Small intestine (tissue), 7 donors: Measurements from ENCODE around the gene MVB12B. TPM values are rescaled to one million over a fixed set of nuclear protein-coding genes. Genes with fewer than 3 reads are reported as not detected.

Experiments used
- DNase-seq, 2 donors: peaks; one replicate each; pipeline versions ENCODE4 v3.0.0 to v3.0.0-alpha.2; 2013
- FAIRE-seq: peaks from 2 replicates; lab custom pipeline; 2012; peaks lifted over from hg19 to GRCh38; lab: Jason Lieb, UNC
- H3K27ac ChIP-seq, 3 donors: one replicate each; pipeline ENCODE4 v1.5.1; 2013; ENCODE audit warnings: low read length in 2 of 3, mild to moderate bottlenecking in 2 of 3, control low read depth in 1 of 3, inconsistent platforms in 1 of 3, low read depth in 1 of 3, moderate library complexity in 1 of 3
- H3K27me3 ChIP-seq, 3 donors: one replicate each; pipeline ENCODE4 v1.6.1; 2013; ENCODE audit warnings: low read length in 3 of 3, inconsistent platforms in 1 of 3; ENCODE audit not compliant: control insufficient read depth in 3 of 3, insufficient read depth in 3 of 3
- H3K36me3 ChIP-seq, 3 donors: one replicate each; pipeline ENCODE4 v1.6.1; 2013; ENCODE audit warnings: low read length in 3 of 3, inconsistent platforms in 1 of 3, low read depth in 1 of 3, mild to moderate bottlenecking in 1 of 3, moderate library complexity in 1 of 3; ENCODE audit not compliant: control insufficient read depth in 3 of 3, insufficient read depth in 2 of 3
- H3K4me1 ChIP-seq, 3 donors: one replicate each; pipeline ENCODE4 v1.6.1; 2013; ENCODE audit warnings: low read length in 2 of 3, inconsistent platforms in 1 of 3, low read depth in 1 of 3, mild to moderate bottlenecking in 1 of 3, moderate library complexity in 1 of 3; ENCODE audit not compliant: control insufficient read depth in 3 of 3, insufficient read depth in 2 of 3
- H3K4me3 ChIP-seq, 3 donors: one replicate each; pipeline ENCODE4 v1.5.1; 2013; ENCODE audit warnings: low read length in 3 of 3, control low read depth in 1 of 3, inconsistent platforms in 1 of 3, low read depth in 1 of 3, mild to moderate bottlenecking in 1 of 3, moderate library complexity in 1 of 3
- H3K9me3 ChIP-seq, 2 donors: one replicate each; pipeline ENCODE4 v1.6.1; 2013; ENCODE audit warnings: low read depth in 1 of 2, low read length in 1 of 2; ENCODE audit not compliant: control insufficient read depth in 2 of 2, insufficient read depth in 1 of 2
- WGBS, 3 donors: extraction: QIAGEN DNeasy Blood & Tissue Kit; methylation state at CpG; one replicate each; pipeline ENCODE4 v1.1.7; 2013; 5-methylcytosine and 5-hydroxymethylcytosine counted together
- polyA plus RNA-seq, 4 donors: library from polyadenylated mRNA; stranded (reverse) in 3 of 4; unstranded in 1 of 4; fragments of 200-250 nt in 3 of 4; fragments of 120-200 nt in 1 of 4; gene quantifications; one replicate each; pipeline versions ENCODE4 v1.2.1 to v1.2.3, GENCODE V29; 2013
- donor health status: healthy with polysubstance abuse.
- donor health status: control.
- donor health status: control.
- donor health status: Bipolar disorder and iron deficiency.
- donor health status: healthy.

Gene MVB12B
- polyA plus RNA-seq, 4 donors = 1.6 to 10.0 (median 4.2) TPM

DNA sequence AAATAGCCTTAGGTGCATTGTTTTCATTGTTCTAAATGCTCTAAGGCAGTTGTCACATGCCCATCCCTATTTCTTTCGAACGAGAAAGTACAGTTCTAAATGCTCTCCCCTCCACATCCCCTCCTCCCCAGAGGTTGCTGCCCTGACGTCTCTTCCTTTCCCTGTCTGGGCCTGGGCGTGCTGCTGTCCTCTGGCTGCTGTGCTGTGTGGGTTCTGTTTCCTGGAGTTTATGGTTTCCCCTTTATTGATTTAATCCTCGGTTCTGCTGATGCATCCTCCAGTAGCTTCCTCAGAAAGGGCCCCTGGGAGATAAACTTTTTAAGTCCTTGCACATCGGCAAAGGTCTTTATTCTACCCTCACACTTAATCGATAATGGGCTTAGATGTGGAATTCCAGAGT is 48.8 kb downstream of the MVB12B start:
- DNase-seq = peak in 1 of 2 donors; percentile 35
- WGBS, 3 donors = 34 to 62% (median 54%) methylated on average over 7 of the region's 7 CpGs
- Histone ChIP-seq H3K4me3 (no peak overlapping the region), H3K9me3 (no peaks in the 10 kb centered on the region), H3K36me3 (peaks cover 0 to 25% (median 0%) of the 10 kb centered on the region in 3 donors), H3K27me3 (no peaks in the 10 kb centered on the region), H3K27ac (no peak overlapping the region), H3K4me1 (peaks cover 0 to 24% (median 5%) of the 10 kb centered on the region in 3 donors)
- no peak for FAIRE-seq

DNA sequence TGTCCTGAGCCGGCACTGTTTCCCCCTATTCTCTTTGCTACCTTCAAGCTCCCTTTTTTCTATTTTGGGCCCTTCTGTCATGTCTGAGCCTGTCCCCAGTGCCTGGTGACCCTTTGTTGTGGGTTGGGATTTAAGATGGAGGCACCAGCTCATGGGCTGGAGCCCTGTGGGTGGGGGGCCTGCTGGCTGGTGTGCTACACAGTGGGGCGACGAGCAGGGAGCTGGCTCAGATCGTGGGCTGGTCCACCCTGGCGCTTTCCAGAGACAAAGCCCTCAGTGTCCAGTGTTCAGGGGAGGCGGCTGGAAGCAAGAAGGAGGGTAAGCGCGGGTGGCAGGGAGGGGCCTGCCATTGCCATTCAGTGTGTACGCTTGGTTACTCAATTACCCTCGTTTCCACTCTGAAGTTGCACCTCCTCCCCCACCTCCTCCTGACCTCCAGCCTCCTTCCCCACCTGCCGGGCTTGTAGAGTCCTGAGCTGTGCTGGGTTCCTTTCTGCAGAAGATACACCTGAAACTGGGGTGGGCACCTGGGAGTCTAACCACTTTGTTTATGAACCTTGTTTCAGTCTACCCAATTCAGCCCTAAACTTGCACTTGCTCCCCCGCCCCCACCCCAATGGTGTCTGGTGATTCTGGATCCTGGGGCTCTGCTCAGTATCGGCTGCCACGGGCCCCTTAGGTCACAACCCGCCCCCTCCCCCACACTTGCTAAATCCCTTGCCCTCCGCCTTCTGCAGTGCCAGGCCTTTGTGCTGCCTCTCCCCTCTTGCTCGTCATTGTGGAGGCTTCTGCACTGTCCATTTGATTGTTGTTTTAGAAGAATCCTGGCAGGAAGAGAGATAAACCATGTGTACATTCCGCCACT is 49.9 kb downstream of the MVB12B start:
- 72 to 81% (median 79%) methylated on average over 18 of the region's 18 CpGs for WGBS, 3 donors
- no peak for FAIRE-seq
- H3K4me3 ChIP-seq = no peak overlapping the region
- no peaks in the 10 kb centered on the region for H3K9me3 ChIP-seq
- H3K4me1 ChIP-seq = peaks cover 0 to 24% (median 5%) of the 10 kb centered on the region in 3 donors
- H3K27ac ChIP-seq = peak overlapping the region in 1 of 3 donors; percentile 36
- H3K27me3 ChIP-seq = no peaks in the 10 kb centered on the region
- peak in 1 of 2 donors; percentile 64 for DNase-seq
- peaks cover 0 to 24% (median 0%) of the 10 kb centered on the region in 3 donors for H3K36me3 ChIP-seq

DNA sequence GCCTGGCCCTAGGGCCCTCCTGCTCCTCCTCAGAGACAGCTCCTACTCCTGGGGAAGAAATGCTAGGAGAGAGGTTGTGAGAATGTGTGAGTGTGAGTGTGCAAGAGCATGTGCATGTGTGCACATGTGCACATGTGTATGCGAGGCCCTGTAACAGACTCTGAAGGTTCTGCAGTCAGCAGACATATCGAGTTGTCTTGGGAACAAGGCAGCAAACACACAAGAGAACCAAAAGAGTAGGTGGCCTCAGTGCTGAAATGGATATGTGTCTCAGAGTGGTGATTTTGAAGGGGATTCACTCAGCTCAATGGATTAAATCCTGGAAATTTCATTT is 50.5 kb downstream of the MVB12B start:
- Histone ChIP-seq H3K36me3 (peaks cover 0 to 26% (median 0%) of the 10 kb centered on the region in 3 donors), H3K4me3 (no peak overlapping the region), H3K27ac (no peak overlapping the region), H3K27me3 (no peaks in the 10 kb centered on the region), H3K4me1 (peaks cover 0 to 24% (median 5%) of the 10 kb centered on the region in 3 donors), H3K9me3 (no peaks in the 10 kb centered on the region)
- no peak for DNase-seq
- WGBS, 3 donors = 91 to 94% (median 91%) methylated on average over 2 of the region's 2 CpGs
- FAIRE-seq = no peak

DNA sequence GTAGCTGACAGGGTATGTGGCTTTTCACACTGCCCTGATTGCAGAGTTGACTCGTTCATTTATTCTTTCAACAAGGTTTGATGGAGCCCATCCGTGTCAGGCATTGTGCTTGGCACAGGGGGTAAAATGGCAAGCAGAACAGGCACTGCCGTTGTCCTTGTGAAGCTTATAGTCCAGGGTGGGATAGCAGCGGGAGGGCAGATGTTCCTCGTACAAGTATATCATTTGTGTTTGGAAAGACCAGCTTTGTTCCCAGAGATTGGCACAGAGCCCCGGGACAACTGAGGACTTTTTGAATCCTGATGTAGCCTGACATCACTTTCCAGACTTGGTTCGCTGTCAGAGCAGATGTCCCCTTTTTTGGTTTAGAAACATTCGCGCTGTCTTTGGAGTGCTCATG is 50.9 kb downstream of the MVB12B start:
- Histone ChIP-seq H3K27me3 (no peaks in the 10 kb centered on the region), H3K4me3 (no peak overlapping the region), H3K36me3 (peaks cover 0 to 29% (median 0%) of the 10 kb centered on the region in 3 donors), H3K4me1 (peaks cover 0 to 24% (median 5%) of the 10 kb centered on the region in 3 donors), H3K27ac (no peak overlapping the region), H3K9me3 (no peaks in the 10 kb centered on the region)
- no peak for DNase-seq
- no peak for FAIRE-seq
- WGBS, 3 donors = 80 to 91% (median 85%) methylated on average over 9 of the region's 9 CpGs

DNA sequence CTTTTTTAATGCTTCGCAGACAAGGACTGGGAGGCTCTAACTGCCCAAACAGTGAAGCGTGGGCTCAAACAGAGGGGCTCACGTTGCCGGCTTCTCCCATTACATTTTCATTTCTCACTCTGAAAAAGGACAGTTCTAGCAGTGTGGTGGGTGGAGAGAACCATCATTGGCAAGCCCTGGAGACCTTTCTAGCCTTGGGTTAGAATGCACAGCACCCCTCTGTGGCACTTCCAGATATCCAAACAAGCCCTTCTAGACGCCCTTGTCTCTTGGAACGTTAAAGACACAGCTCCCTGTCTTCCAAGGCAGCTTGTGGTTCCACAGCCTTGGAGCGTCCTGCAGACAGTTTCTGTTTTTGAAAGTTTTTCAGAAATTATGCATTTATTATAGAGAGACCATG is 52.1 kb downstream of the MVB12B start:
- H3K4me3 ChIP-seq = no peak overlapping the region
- DNase-seq (no peak), FAIRE-seq (no peak)
- H3K36me3 ChIP-seq = peaks cover 0 to 32% (median 0%) of the 10 kb centered on the region in 3 donors
- no peaks in the 10 kb centered on the region for H3K9me3 ChIP-seq
- peaks cover 0 to 24% (median 5%) of the 10 kb centered on the region in 3 donors for H3K4me1 ChIP-seq
- 84 to 91% (median 84%) methylated on average over 7 of the region's 7 CpGs for WGBS, 3 donors
- no peaks in the 10 kb centered on the region for H3K27me3 ChIP-seq
- H3K27ac ChIP-seq = no peak overlapping the region

DNA sequence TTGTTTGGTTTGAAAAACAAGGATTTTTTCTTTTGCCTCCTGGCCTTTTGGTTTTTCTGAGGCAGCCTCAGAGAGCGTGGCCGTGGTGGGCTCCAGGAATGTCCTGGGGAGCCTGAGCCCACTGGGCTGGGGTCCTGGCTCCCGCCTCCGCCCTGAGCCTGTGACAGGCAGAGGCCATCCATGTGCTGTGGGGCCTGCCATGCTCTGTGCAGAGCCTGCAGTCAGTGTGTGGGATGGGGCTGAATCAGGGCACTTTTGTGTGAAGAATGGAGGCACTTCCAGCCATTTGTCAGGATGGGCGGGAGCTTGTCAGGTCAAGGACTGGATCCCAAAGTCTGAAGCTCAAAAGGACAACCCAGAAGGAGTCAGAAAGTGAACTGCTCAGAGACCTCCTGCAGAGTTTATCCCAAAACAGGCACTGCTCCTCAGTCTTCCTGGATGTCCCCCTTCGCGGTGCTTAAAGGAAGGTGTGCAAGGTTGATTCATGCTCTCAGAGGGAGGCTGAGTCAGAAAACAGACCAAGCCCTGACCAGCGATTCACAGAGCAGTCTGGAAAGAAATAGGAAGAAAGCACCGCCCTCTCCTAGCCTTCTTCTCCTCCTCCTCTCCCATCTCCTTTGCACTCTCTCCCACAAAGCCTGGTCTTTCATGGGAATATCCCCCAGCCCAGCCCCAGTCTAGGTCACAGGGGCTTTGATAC is 53.2 kb downstream of the MVB12B start:
- Histone ChIP-seq H3K36me3 (peaks cover 0 to 28% (median 0%) of the 10 kb centered on the region in 3 donors), H3K27ac (no peak overlapping the region), H3K9me3 (no peaks in the 10 kb centered on the region), H3K27me3 (no peaks in the 10 kb centered on the region), H3K4me1 (peaks cover 0 to 21% (median 5%) of the 10 kb centered on the region in 3 donors), H3K4me3 (no peak overlapping the region)
- FAIRE-seq (no peak), DNase-seq (no peak)
- 84 to 94% (median 89%) methylated on average over 9 of the region's 9 CpGs for WGBS, 3 donors

DNA sequence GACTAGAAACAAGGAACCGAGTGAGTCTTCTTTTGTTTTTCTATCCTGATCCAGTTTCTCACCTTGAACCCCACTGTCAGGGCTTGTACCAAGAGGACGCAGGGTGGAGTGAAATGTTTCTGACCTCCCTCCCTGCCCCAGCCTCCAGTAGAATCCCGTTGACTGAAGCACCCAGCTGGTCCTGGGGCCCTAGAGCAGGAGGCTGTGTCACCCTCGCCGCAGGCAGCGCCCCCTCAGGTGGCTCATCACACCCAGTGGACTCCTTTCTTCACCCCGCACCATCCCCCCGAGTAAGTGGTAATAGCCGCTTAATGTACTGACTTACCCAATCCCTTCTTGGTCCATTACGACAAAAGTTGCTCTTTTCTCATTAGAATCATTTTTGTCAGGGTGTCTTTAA is 53.8 kb downstream of the MVB12B start:
- Histone ChIP-seq H3K4me1 (peaks cover 0 to 17% (median 4%) of the 10 kb centered on the region in 3 donors), H3K36me3 (peaks cover 0 to 30% (median 0%) of the 10 kb centered on the region in 3 donors), H3K4me3 (no peak overlapping the region), H3K27me3 (no peaks in the 10 kb centered on the region), H3K27ac (no peak overlapping the region), H3K9me3 (no peaks in the 10 kb centered on the region)
- no peak for DNase-seq
- FAIRE-seq = no peak
- WGBS, 3 donors = 87 to 96% (median 91%) methylated on average over 10 of the region's 10 CpGs

DNA sequence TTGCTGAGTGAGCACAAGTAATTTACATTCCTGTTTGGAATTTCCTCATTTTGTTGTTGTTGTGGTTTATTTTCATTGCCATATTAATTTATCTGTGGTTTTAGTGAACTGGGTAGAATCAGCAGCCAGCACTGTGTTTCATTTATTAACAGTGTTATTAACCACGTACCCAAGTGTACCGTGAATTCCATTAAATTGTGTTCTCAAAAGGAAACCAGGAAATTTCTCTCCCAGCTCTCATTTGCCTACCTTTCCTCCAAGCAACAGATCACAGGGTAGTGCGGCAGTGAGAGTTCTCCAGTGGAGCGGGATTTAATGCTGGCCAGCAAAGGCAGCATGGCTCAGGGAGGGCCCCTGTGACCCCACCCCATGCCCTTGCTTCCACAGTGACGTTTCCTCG is 54.6 kb downstream of the MVB12B start:
- 83 to 97% (median 94%) methylated on average over 6 of the region's 6 CpGs for WGBS, 3 donors
- no peak overlapping the region for H3K27ac ChIP-seq
- H3K27me3 ChIP-seq = no peaks in the 10 kb centered on the region
- no peaks in the 10 kb centered on the region for H3K9me3 ChIP-seq
- peaks cover 0 to 33% (median 0%) of the 10 kb centered on the region in 3 donors for H3K36me3 ChIP-seq
- no peak for FAIRE-seq
- H3K4me3 ChIP-seq = no peak overlapping the region
- H3K4me1 ChIP-seq = peaks cover 0 to 12% (median 0%) of the 10 kb centered on the region in 3 donors
- no peak for DNase-seq
